IPS-11a (cell line): ENCODE measurements around the gene TBXT.
"Not testable (repeated sequence)": the region's sequence is repeated elsewhere in the genome, so short reads cannot be mapped to it uniquely, and the experiment has no call there.

Experiments
- H3K4me3 ChIP-seq: one replicate; pipeline ENCODE4 v1.5.1; 2013; ENCODE audit warnings: low read depth, low read length, control low read depth

TBXT gene

GRCh38 chr6:166167801-166168615 lies at the start of gene TBXT:
Gene TBXT (minus strand): TSS chr6:166167851. CDS start chr6:166167591, 260 bp downstream.
- H3K4me3 ChIP-seq, result peak within 1 kb of the TSS; percentile 44

GRCh38 chr6:166207284-166207561 lies 39.6 kb upstream of the TBXT start:
- H3K4me3 ChIP-seq, result no peak overlapping the region

GRCh38 chr6:166206510-166207283 lies 39.0 kb upstream of the TBXT start:
- no peak overlapping the region for H3K4me3 ChIP-seq

- H3K4me3 ChIP-seq, result no peak overlapping the region
These were observed 38.4 kb upstream of the TBXT start for GRCh38 chr6:166206066-166206465.

- H3K4me3 ChIP-seq, result no peak overlapping the region
These were observed 37.4 kb upstream of the TBXT start for GRCh38 chr6:166204852-166205650.

GRCh38 chr6:166203641-166204222 lies 36.1 kb upstream of the TBXT start:
- H3K4me3 ChIP-seq, result no peak overlapping the region

GRCh38 chr6:166203003-166203640 lies 35.5 kb upstream of the TBXT start:
- H3K4me3 ChIP-seq, result no peak overlapping the region

GRCh38 chr6:166202321-166202733 lies 34.7 kb upstream of the TBXT start:
- H3K4me3 ChIP-seq, result no peak overlapping the region

GRCh38 chr6:166201878-166202277 lies 34.2 kb upstream of the TBXT start:
- no peak overlapping the region for H3K4me3 ChIP-seq

- H3K4me3 ChIP-seq, result no peak overlapping the region
These were observed 29.7 kb upstream of the TBXT start for GRCh38 chr6:166197361-166197760.

- H3K4me3 ChIP-seq, result no peak overlapping the region
These were observed 28.2 kb upstream of the TBXT start for GRCh38 chr6:166195860-166196238.

GRCh38 chr6:166194914-166195859 lies 27.5 kb upstream of the TBXT start:
- no peak overlapping the region for H3K4me3 ChIP-seq

- H3K4me3 ChIP-seq, result no peak overlapping the region
These were observed 24.9 kb upstream of the TBXT start for GRCh38 chr6:166192557-166192956.

GRCh38 chr6:166192136-166192535 lies 24.5 kb upstream of the TBXT start:
- H3K4me3 ChIP-seq, result no peak overlapping the region

GRCh38 chr6:166179704-166180103 lies 12.1 kb upstream of the TBXT start:
- H3K4me3 ChIP-seq, result no peak overlapping the region

- no peak overlapping the region for H3K4me3 ChIP-seq
These were observed 8.5 kb upstream of the TBXT start for GRCh38 chr6:166176106-166176505.

- H3K4me3 ChIP-seq, result not testable (repeated sequence)
These were observed 7.4 kb upstream of the TBXT start for GRCh38 chr6:166175093-166175492.

- H3K4me3 ChIP-seq, result no peak overlapping the region
These were observed 6.4 kb upstream of the TBXT start for GRCh38 chr6:166174031-166174430.

- no peak overlapping the region for H3K4me3 ChIP-seq
These were observed 5.8 kb upstream of the TBXT start for GRCh38 chr6:166173281-166173951.
